Smooth muscle cell (in vitro differentiated cells): Measurements from ENCODE around the gene CCDC158. TPM values are rescaled to one million over a fixed set of nuclear protein-coding genes. Genes with fewer than 3 reads are reported as not detected.
A peak's percentile ranks its signal among the peaks of the same experiment; 100 is the strongest.

Experiments used
- DNase-seq: peaks from one replicate; lab custom pipeline; 2025; ENCODE audit not compliant: unreplicated experiment; lab: John Stamatoyannopoulos, UW
- H2AFZ ChIP-seq: fragments of 200-600 bp; sonication (generic); 2 replicates; pipeline ENCODE4 v1.6.0; 2016; ENCODE audit warnings: antibody characterized with exemption, low read depth, mild to moderate bottlenecking
- H3F3A ChIP-seq: fragments of 200-600 bp; sonication (generic); 2 replicates; pipeline ENCODE4 v1.6.0; 2017; ENCODE audit warnings: antibody characterized with exemption, low read depth
- H3K27ac ChIP-seq: fragments of 200-600 bp; sonication (generic); 2 replicates; pipeline ENCODE4 v1.5.1; 2016; ENCODE audit warnings: low read depth, mild to moderate bottlenecking
- H3K27me3 ChIP-seq: fragments of 200-600 bp; sonication (generic); 2 replicates; pipeline ENCODE4 v1.6.1; 2016; ENCODE audit warnings: low read depth, mild to moderate bottlenecking
- H3K36me3 ChIP-seq: fragments of 200-600 bp; sonication (generic); 2 replicates; pipeline ENCODE4 v1.5.1; 2016; ENCODE audit warnings: low read depth
- H3K4me1 ChIP-seq: fragments of 200-600 bp; sonication (generic); 2 replicates; pipeline ENCODE4 v1.5.1; 2016; ENCODE audit warnings: low read depth
- H3K4me2 ChIP-seq: fragments of 200-600 bp; sonication (generic); 2 replicates; pipeline ENCODE4 v1.6.0; 2016; ENCODE audit warnings: mild to moderate bottlenecking
- H3K4me3 ChIP-seq: fragments of 200-600 bp; sonication (generic); 2 replicates; pipeline ENCODE4 v1.5.1; 2016; ENCODE audit warnings: mild to moderate bottlenecking
- H3K79me2 ChIP-seq: fragments of 200-600 bp; sonication (generic); 2 replicates; pipeline ENCODE4 v1.6.0; 2016; ENCODE audit warnings: low read depth, mild to moderate bottlenecking
- H3K9ac ChIP-seq: fragments of 200-600 bp; sonication (generic); 2 replicates; pipeline ENCODE4 v1.6.0; 2016; ENCODE audit warnings: low read depth
- H3K9me3 ChIP-seq: fragments of 200-600 bp; sonication (generic); replicated peaks from 2 replicates; pipeline ENCODE4 v1.5.1; 2016; ENCODE audit warnings: low read depth
- H4K20me1 ChIP-seq: fragments of 200-600 bp; sonication (generic); 2 replicates; pipeline ENCODE4 v1.6.0; 2016; ENCODE audit warnings: low read depth
- CTCF ChIP-seq: fragments of 200-600 bp; sonication (generic); IDR thresholded peaks from 2 replicates; pipeline ENCODE4 v1.5.1; 2017; ENCODE audit warnings: borderline replicate concordance, mild to moderate bottlenecking, antibody characterized with exemption; ENCODE audit not compliant: insufficient read depth, poor library complexity, severe bottlenecking
- WGBS: methylation state at CpG from one replicate; pipeline ENCODE4 v1.1.7; 2016; ENCODE audit warnings: low lambda C conversion rate; 5-methylcytosine and 5-hydroxymethylcytosine counted together
- polyA plus RNA-seq: library from polyadenylated mRNA; unstranded; fragments of >200 nt; fragmentation: Nextera tagmentation; extraction: Ambion mirVana; gene quantifications from 2 replicates; pipeline ENCODE4 v1.2.1, GENCODE V29; 2016
- total RNA-seq: library from RNA; depleted of rRNA; stranded (reverse); fragments of >200 nt; gene quantifications from 2 replicates; pipeline ENCODE4 v1.2.3, GENCODE V29; 2014

The CCDC158 gene
- total and polyA plus RNA-seq, 2 experiments from 2014 or later: not detected

GRCh38 chr4:76306882-76307659, 113.9 kb downstream of the CCDC158 start:
- Histone ChIP-seq H3K4me3 (peak overlapping the region; percentile 67), H3K4me1 (peaks cover 5% of the 10 kb centered on the region), H3K36me3 (no peaks in the 10 kb centered on the region), H4K20me1 (peaks cover 33% of the 10 kb centered on the region), H3K9ac (peak overlapping the region; percentile 59), H3K27me3 (no peaks in the 10 kb centered on the region), H3K79me2 (peaks cover 42% of the 10 kb centered on the region), H2AFZ (peak overlapping the region; percentile 88), H3F3A (peaks cover 10% of the 10 kb centered on the region), H3K4me2 (peak overlapping the region; percentile 87), H3K9me3 (no peaks in the 10 kb centered on the region), H3K27ac (peak overlapping the region; percentile 58)
- DNase-seq: peak; percentile 51
- WGBS: 7% methylated on average over 37 of the region's 37 CpGs
- TF ChIP-seq CTCF: peak; percentile 26

DNA sequence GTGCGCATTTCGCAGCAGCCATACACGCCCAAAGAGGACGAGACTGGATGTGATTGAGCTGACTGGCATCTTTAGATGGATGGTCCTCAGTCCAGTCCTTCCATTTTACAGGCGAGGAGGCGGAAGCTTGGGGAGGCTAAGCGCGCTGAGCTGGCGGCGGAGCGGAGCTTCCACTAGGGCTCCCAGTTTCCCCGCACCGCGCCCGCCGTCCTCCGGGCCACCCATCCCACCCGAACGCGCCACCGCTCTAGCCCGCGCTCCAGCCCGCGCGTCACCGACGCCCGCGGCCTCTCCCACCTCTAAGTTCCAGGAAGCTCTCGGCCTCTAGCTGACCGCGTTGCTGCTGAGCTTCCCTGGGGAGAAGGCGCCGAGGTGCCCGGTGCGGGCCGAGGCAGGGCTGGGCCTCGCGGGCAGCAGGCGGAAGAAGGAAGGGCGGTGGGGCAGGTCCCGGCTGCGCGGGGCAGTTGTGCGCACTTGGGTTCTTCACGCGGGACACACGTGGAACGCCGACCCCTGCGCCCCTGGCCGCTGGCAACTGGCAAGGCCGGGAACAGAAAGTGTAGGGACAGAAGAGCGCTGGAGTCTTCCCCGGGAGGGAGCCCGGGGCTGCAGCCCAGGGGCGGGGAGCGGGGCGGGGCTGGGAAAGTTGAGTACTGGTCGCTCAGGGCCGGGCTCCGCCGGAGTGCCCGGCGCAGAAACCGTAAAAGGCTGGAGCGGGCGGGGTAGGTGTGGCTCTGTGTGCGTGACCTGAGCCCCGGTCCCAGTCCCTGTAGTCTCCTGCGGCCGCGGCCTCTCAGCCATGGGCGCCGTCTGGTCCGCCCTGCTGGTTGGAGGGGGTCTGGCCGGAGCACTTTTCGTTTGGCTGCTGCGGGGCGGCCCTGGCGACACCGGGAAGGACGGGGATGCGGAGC, 114.7 kb downstream of the CCDC158 start, which contains the start of gene STBD1:
STBD1 (plus strand) TSS at position 763 of the 911 bp plus-strand sequence; CDS start at position 800, 37 bp downstream.
- peak; percentile 84 for DNase-seq
- no peaks in the 10 kb centered on the region for H3K27me3 ChIP-seq

GRCh38 chr4:76305033-76305687, 115.8 kb downstream of the CCDC158 start:
- H3K27ac ChIP-seq: no peak overlapping the region
- no peaks in the 10 kb centered on the region for H3K36me3 ChIP-seq
- H4K20me1 ChIP-seq: peaks cover 26% of the 10 kb centered on the region
- 89% methylated on average over 6 of the region's 7 CpGs for WGBS
- H3K4me2 ChIP-seq: peak overlapping the region; percentile 87
- TF ChIP-seq CTCF: no peak
- no peak overlapping the region for H2AFZ ChIP-seq
- H3K79me2 ChIP-seq: peaks cover 42% of the 10 kb centered on the region
- peak overlapping the region; percentile 67 for H3K4me3 ChIP-seq
- no peak for DNase-seq
- H3F3A ChIP-seq: peaks cover 22% of the 10 kb centered on the region
- H3K4me1 ChIP-seq: peaks cover 5% of the 10 kb centered on the region
- no peak overlapping the region for H3K9ac ChIP-seq
- H3K27me3 ChIP-seq: no peaks in the 10 kb centered on the region
- no peaks in the 10 kb centered on the region for H3K9me3 ChIP-seq

More for the DNA sequence above, 114.7 kb downstream of the CCDC158 start, which contains the start of gene STBD1:
- H3K4me2 ChIP-seq: peak within 1 kb of the TSS; percentile 87
- no peaks in the 10 kb centered on the region for H3K36me3 ChIP-seq
- H3K4me1 ChIP-seq: peaks cover 5% of the 10 kb centered on the region
- peaks cover 12% of the 10 kb centered on the region for H3F3A ChIP-seq
- peaks cover 33% of the 10 kb centered on the region for H4K20me1 ChIP-seq
- no peak for TF ChIP-seq CTCF
- H3K79me2 ChIP-seq: peaks cover 42% of the 10 kb centered on the region
- peak within 1 kb of the TSS; percentile 67 for H3K4me3 ChIP-seq
- H2AFZ ChIP-seq: peak within 1 kb of the TSS; percentile 88
- no peaks in the 10 kb centered on the region for H3K9me3 ChIP-seq
- H3K9ac ChIP-seq: peak within 1 kb of the TSS; percentile 59
- WGBS: 2% methylated on average over 76 of the region's 85 CpGs
- peak within 1 kb of the TSS; percentile 58 for H3K27ac ChIP-seq
